Liver (tissue), 9 donors: ENCODE data around the gene GALNT17. TPM values are rescaled to one million over a fixed set of nuclear protein-coding genes. Genes with fewer than 3 reads are reported as not detected.

Experiments used
- DNase-seq: peaks from one replicate; pipeline ENCODE4 v3.0.0-alpha.2; 2017; ENCODE audit warnings: low spot score
- H3K27ac ChIP-seq, 2 donors: one replicate each; pipeline ENCODE4 v1.7.0; 2013; ENCODE audit warnings: inconsistent platforms in 2 of 2, low read length in 2 of 2, control low read depth in 1 of 2, low read depth in 1 of 2, mild to moderate bottlenecking in 1 of 2
- H3K27me3 ChIP-seq, 4 donors: one replicate each; pipeline versions ENCODE4 v1.6.1 to v1.7.0; 2013; ENCODE audit warnings: low read length in 3 of 4, inconsistent platforms in 1 of 4, mild to moderate bottlenecking in 1 of 4, moderate library complexity in 1 of 4; ENCODE audit not compliant: control insufficient read depth in 4 of 4, insufficient read depth in 4 of 4
- H3K36me3 ChIP-seq, 4 donors: one replicate each; pipeline versions ENCODE4 v1.6.1 to v1.7.0; 2013; ENCODE audit warnings: low read length in 3 of 4, mild to moderate bottlenecking in 3 of 4, low read depth in 1 of 4, moderate library complexity in 1 of 4; ENCODE audit not compliant: control insufficient read depth in 4 of 4, insufficient read depth in 3 of 4
- H3K4me1 ChIP-seq, 4 donors: one replicate each; pipeline versions ENCODE4 v1.6.1 to v1.7.0; 2013; ENCODE audit warnings: low read length in 3 of 4, mild to moderate bottlenecking in 3 of 4, moderate library complexity in 1 of 4; ENCODE audit not compliant: control insufficient read depth in 4 of 4, insufficient read depth in 4 of 4
- H3K4me3 ChIP-seq, 3 donors: one replicate each; pipeline versions ENCODE4 v1.6.1 to v1.7.0; 2013; ENCODE audit warnings: low read length in 3 of 3, control low read depth in 1 of 3, low read depth in 1 of 3, mild to moderate bottlenecking in 1 of 3
- H3K9ac ChIP-seq, 2 donors: one replicate each; pipeline ENCODE4 v1.7.0; 2013; ENCODE audit warnings: low read length in 2 of 2, mild to moderate bottlenecking in 2 of 2, moderate library complexity in 2 of 2, control low read depth in 1 of 2, low read depth in 1 of 2
- H3K9me3 ChIP-seq, 4 donors: one replicate each; pipeline versions ENCODE4 v1.6.1 to v1.7.0; 2013; ENCODE audit warnings: low read length in 3 of 4; ENCODE audit not compliant: control insufficient read depth in 4 of 4
- ATF3 ChIP-seq: IDR thresholded peaks from 2 replicates; pipeline ENCODE4 v1.6.1; 2016; ENCODE audit warnings: antibody characterized with exemption
- CTCF ChIP-seq: fragments of 150-350 bp; IDR thresholded peaks from 2 replicates; pipeline ENCODE4 v1.5.1; 2017; ENCODE audit warnings: improper control_type of control experiment, low read depth, low read length; ENCODE audit not compliant: missing input control
- EGR1 ChIP-seq, 2 donors: IDR thresholded peaks; 2 replicates each; pipeline ENCODE4 v1.6.1; 2016 to 2018; ENCODE audit warnings: antibody characterized with exemption in 2 of 2, low read depth in 2 of 2
- FOXA1 ChIP-seq: IDR thresholded peaks from 2 replicates; pipeline ENCODE4 v1.6.1; 2016; ENCODE audit warnings: antibody characterized with exemption
- FOXA2 ChIP-seq: IDR thresholded peaks from 2 replicates; pipeline ENCODE4 v1.6.1; 2016; ENCODE audit warnings: antibody characterized with exemption
- GABPA ChIP-seq, 2 donors: IDR thresholded peaks in 1 of 2; conservative IDR thresholded peaks in 1 of 2; 2 replicates each; pipeline ENCODE4 v1.6.1; 2016; ENCODE audit warnings: antibody characterized with exemption in 2 of 2, mild to moderate bottlenecking in 1 of 2, moderate library complexity in 1 of 2
- HNF4A ChIP-seq, 2 donors: conservative IDR thresholded peaks; 2 replicates each; pipeline ENCODE4 v1.6.1; 2016; ENCODE audit warnings: antibody characterized with exemption in 2 of 2, mild to moderate bottlenecking in 2 of 2
- HNF4G ChIP-seq: IDR thresholded peaks from 2 replicates; pipeline ENCODE4 v1.6.1; 2016; ENCODE audit warnings: antibody characterized with exemption
- JUND ChIP-seq, 2 donors: IDR thresholded peaks; 2 replicates each; pipeline ENCODE4 v1.6.1; 2016; ENCODE audit warnings: antibody characterized with exemption in 2 of 2
- NR2F2 ChIP-seq: IDR thresholded peaks from 2 replicates; pipeline ENCODE4 v1.6.1; 2016; ENCODE audit warnings: antibody characterized with exemption
- RAD21 ChIP-seq, 2 donors: IDR thresholded peaks; 2 replicates each; pipeline ENCODE4 v1.6.1; 2016; ENCODE audit warnings: antibody characterized with exemption in 2 of 2, mild to moderate bottlenecking in 2 of 2
- RXRA ChIP-seq, 2 donors: IDR thresholded peaks; 2 replicates each; pipeline ENCODE4 v1.6.1; 2017 to 2018; ENCODE audit warnings: antibody characterized with exemption in 2 of 2, mild to moderate bottlenecking in 1 of 2
- SP1 ChIP-seq: IDR thresholded peaks from 2 replicates; pipeline ENCODE4 v1.6.1; 2018; ENCODE audit warnings: antibody characterized with exemption, mild to moderate bottlenecking
- TAF1 ChIP-seq: conservative IDR thresholded peaks from 2 replicates; pipeline ENCODE4 v1.6.1; 2016; ENCODE audit warnings: antibody characterized with exemption, mild to moderate bottlenecking
- YY1 ChIP-seq: IDR thresholded peaks from 2 replicates; pipeline ENCODE4 v1.6.1; 2016; ENCODE audit warnings: antibody characterized with exemption, mild to moderate bottlenecking
- ZBTB33 ChIP-seq: IDR thresholded peaks from 2 replicates; pipeline ENCODE4 v1.6.1; 2016; ENCODE audit warnings: antibody characterized with exemption
- WGBS: extraction: QIAGEN DNeasy Blood & Tissue Kit; methylation state at CpG from one replicate; pipeline ENCODE4 v1.1.7; 2013; 5-methylcytosine and 5-hydroxymethylcytosine counted together
- polyA plus RNA-seq, 2 donors: library from polyadenylated mRNA; stranded (reverse) in 1 of 2; unstranded in 1 of 2; fragments of 200-250 nt in 1 of 2; fragments of >200 nt in 1 of 2; fragmentation: Nextera tagmentation in 1 of 2; extraction: Ambion mirVana in 1 of 2; gene quantifications; one replicate each; pipeline versions ENCODE4 v1.2.1 to v1.2.3, GENCODE V29; 2013 to 2015
- total RNA-seq, 2 donors: library from RNA; depleted of rRNA; stranded (reverse); fragments of >200 nt; gene quantifications; one replicate each; pipeline ENCODE4 v1.2.3, GENCODE V29; 2014
- TF ChIP-seq, protein P1 (sequence below): IDR thresholded peaks from 2 replicates; pipeline ENCODE4 v1.6.1; 2016; ENCODE audit warnings: antibody characterized with exemption, mild to moderate bottlenecking
- TF ChIP-seq, protein P2 (sequence below): IDR thresholded peaks from 2 replicates; pipeline ENCODE4 v1.6.1; 2016; ENCODE audit warnings: antibody characterized with exemption
- donor health status: healthy.
- donor health status: healthy.
- donor health status: healthy.
- donor health status: healthy.
- donor health status: healthy.

GALNT17 gene
- total and polyA plus RNA-seq, 4 donors = 0.10 to 0.42 (median 0.37) TPM; not detected in 1

DNA sequence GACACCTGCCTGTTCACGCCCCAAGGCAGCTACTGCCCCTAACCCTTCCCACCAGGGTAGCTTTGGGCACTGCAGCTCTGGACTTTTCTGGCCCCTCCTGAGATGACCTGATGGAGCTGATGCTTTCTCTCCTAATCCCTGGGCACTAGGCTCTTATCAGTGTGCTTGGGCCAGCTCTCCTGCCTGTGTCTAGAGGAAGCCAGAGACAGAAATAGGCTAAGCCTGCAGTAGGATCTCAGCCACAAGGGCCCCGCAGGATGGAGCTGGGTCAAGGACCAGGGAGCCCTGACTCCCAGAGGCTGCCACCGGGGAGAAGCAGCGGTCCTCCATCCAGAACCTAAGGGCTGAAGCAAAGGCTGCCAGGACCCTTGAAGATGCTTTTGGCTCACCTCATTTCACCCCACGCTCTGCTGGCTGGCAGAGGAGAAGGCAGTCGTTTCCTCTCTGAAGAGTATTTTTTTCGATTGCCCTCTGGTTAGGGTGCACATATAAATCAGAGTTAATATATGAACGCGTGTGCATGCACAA lies 580.8 kb downstream of the GALNT17 start:
- no peak overlapping the region for H3K4me3 ChIP-seq
- H3K4me1 ChIP-seq = no peaks in the 10 kb centered on the region
- no peak overlapping the region for H3K9ac ChIP-seq
- H3K36me3 ChIP-seq = no peaks in the 10 kb centered on the region
- 79% methylated on average over 9 of the region's 9 CpGs for whole genome bisulfite sequencing
- no peak for TF ChIP-seq JUND (IDR thresholded peaks at IDR 0.05)
- no peak for TF ChIP-seq ZBTB33
- TF ChIP-seq TAF1 = no peak
- no peak for TF ChIP-seq HNF4G
- TF ChIP-seq RAD21 (IDR thresholded peaks at IDR 0.05) = no peak
- no peak for TF ChIP-seq YY1
- TF ChIP-seq HNF4A (conservative IDR thresholded peaks at IDR 0.05) = no peak
- TF ChIP-seq ATF3 = no peak
- no peak for TF ChIP-seq NR2F2
- no peak for TF ChIP-seq RXRA (IDR thresholded peaks at IDR 0.05)
- TF ChIP-seq FOXA2 = no peak
- no peak for TF ChIP-seq EGR1 (IDR thresholded peaks at IDR 0.05; ENCODE audit: low read depth in 2 of 2)
- TF ChIP-seq, protein P1, sequence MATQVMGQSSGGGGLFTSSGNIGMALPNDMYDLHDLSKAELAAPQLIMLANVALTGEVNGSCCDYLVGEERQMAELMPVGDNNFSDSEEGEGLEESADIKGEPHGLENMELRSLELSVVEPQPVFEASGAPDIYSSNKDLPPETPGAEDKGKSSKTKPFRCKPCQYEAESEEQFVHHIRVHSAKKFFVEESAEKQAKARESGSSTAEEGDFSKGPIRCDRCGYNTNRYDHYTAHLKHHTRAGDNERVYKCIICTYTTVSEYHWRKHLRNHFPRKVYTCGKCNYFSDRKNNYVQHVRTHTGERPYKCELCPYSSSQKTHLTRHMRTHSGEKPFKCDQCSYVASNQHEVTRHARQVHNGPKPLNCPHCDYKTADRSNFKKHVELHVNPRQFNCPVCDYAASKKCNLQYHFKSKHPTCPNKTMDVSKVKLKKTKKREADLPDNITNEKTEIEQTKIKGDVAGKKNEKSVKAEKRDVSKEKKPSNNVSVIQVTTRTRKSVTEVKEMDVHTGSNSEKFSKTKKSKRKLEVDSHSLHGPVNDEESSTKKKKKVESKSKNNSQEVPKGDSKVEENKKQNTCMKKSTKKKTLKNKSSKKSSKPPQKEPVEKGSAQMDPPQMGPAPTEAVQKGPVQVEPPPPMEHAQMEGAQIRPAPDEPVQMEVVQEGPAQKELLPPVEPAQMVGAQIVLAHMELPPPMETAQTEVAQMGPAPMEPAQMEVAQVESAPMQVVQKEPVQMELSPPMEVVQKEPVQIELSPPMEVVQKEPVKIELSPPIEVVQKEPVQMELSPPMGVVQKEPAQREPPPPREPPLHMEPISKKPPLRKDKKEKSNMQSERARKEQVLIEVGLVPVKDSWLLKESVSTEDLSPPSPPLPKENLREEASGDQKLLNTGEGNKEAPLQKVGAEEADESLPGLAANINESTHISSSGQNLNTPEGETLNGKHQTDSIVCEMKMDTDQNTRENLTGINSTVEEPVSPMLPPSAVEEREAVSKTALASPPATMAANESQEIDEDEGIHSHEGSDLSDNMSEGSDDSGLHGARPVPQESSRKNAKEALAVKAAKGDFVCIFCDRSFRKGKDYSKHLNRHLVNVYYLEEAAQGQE = no peak
- TF ChIP-seq, protein P2, sequence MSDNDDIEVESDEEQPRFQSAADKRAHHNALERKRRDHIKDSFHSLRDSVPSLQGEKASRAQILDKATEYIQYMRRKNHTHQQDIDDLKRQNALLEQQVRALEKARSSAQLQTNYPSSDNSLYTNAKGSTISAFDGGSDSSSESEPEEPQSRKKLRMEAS = no peak
- no peak for TF ChIP-seq GABPA (IDR thresholded peaks at IDR 0.05 in 1 of 2, conservative IDR thresholded peaks at IDR 0.05 in 1 of 2)
- TF ChIP-seq FOXA1 = no peak
- DNase-seq = no peak
- H3K27me3 ChIP-seq = no peaks in the 10 kb centered on the region
- no peak overlapping the region for H3K27ac ChIP-seq
- peaks cover 0 to 4% (median 1%) of the 10 kb centered on the region in 4 donors for H3K9me3 ChIP-seq

DNA sequence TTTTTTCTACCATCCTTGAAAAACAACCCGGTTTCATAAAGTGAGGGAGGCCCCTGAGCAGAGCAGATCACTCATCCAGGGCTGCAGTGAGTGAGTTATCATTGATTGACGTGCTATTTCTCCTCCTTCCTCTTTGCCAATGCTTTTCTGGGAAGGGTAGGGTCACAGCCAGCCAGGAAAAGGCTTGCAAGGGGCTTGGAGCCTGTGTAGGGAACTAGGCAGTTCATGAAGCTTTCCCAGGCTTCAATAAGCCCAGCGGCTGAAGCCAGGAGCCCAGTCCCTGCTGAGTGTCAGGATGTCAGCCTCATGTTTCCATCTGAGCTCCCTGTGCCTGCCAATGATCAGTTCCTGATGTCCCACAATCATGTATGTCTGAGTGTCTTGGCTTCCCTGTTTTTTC lies 584.7 kb downstream of the GALNT17 start:
- Histone ChIP-seq H3K4me3 (no peak overlapping the region), H3K27me3 (no peaks in the 10 kb centered on the region), H3K27ac (no peak overlapping the region), H3K9me3 (peaks cover 2 to 5% (median 4%) of the 10 kb centered on the region in 4 donors), H3K9ac (no peak overlapping the region), H3K36me3 (no peaks in the 10 kb centered on the region), H3K4me1 (no peaks in the 10 kb centered on the region)
- DNase-seq = no peak
- WGBS = 51% methylated on average over 3 of the region's 3 CpGs
- TF ChIP-seq HNF4G (no peak), ZBTB33 (no peak), ATF3 (no peak), FOXA2 (no peak), RXRA (IDR thresholded peaks at IDR 0.05) (no peak), CTCF (no peak), RAD21 (IDR thresholded peaks at IDR 0.05) (no peak), JUND (IDR thresholded peaks at IDR 0.05) (no peak), NR2F2 (no peak), HNF4A (conservative IDR thresholded peaks at IDR 0.05) (no peak), EGR1 (IDR thresholded peaks at IDR 0.05; ENCODE audit: low read depth in 2 of 2) (no peak), SP1 (no peak), TAF1 (no peak), FOXA1 (no peak), GABPA (IDR thresholded peaks at IDR 0.05 in 1 of 2, conservative IDR thresholded peaks at IDR 0.05 in 1 of 2) (no peak), YY1 (no peak)
- TF ChIP-seq, protein P2 = no peak
